ENCODE data around the gene FOXL1.

FOXL1 gene

GRCh38 chr16:86533076-86533475 is 45.3 kb upstream of the FOXL1 start:
- Histone ChIP-seq H3K79me2 (ENCODE audit: insufficient read depth, low read length) (no peaks in the 10 kb centered on the region), H3K9me3 (ENCODE audit: low read length) (no peaks in the 10 kb centered on the region), H3K9ac (ENCODE audit: low read length) (no peak overlapping the region), H3K27ac (ENCODE audit: low read depth, low read length, poor library complexity, severe bottlenecking) (no peak overlapping the region), H3F3A (ENCODE audit: insufficient read depth, low read length) (no peaks in the 10 kb centered on the region), H3K27me3 (ENCODE audit: insufficient read depth, low read length) (no peaks in the 10 kb centered on the region), H3K4me2 (ENCODE audit: low read length) (no peak overlapping the region), H2AFZ (ENCODE audit: low read length) (no peak overlapping the region), H4K20me1 (ENCODE audit: insufficient read depth, low read length) (no peaks in the 10 kb centered on the region), H3K4me3 (ENCODE audit: low read depth, low read length, poor library complexity, severe bottlenecking) (no peak overlapping the region), H3K36me3 (ENCODE audit: insufficient read depth, low read length) (peaks cover 10% of the 10 kb centered on the region; the same call in 1 of the 2 replicates), H3K9me2 (ENCODE audit: low read depth, low read length) (no peaks in the 10 kb centered on the region), H3K4me1 (ENCODE audit: insufficient read depth, low read length, severe bottlenecking) (no peaks in the 10 kb centered on the region)
- TF ChIP-seq CTCF (IDR thresholded peaks at IDR 0.05; ENCODE audit: low read length) (no peak), EZH2 (IDR thresholded peaks at IDR 0.05; ENCODE audit: borderline replicate concordance, low read length) (no peak)

- Histone ChIP-seq H3K4me3 (ENCODE audit: low read depth, low read length, poor library complexity, severe bottlenecking) (no peak overlapping the region), H3K4me1 (ENCODE audit: insufficient read depth, low read length, severe bottlenecking) (no peaks in the 10 kb centered on the region), H3K27ac (ENCODE audit: low read depth, low read length, poor library complexity, severe bottlenecking) (no peak overlapping the region), H3K4me2 (ENCODE audit: low read length) (no peak overlapping the region), H3K9me3 (ENCODE audit: low read length) (no peaks in the 10 kb centered on the region), H3K9ac (ENCODE audit: low read length) (no peak overlapping the region), H3K79me2 (ENCODE audit: insufficient read depth, low read length) (no peaks in the 10 kb centered on the region), H3F3A (ENCODE audit: insufficient read depth, low read length) (no peaks in the 10 kb centered on the region), H3K36me3 (ENCODE audit: insufficient read depth, low read length) (peaks cover 18% of the 10 kb centered on the region), H3K27me3 (ENCODE audit: insufficient read depth, low read length) (no peaks in the 10 kb centered on the region), H4K20me1 (ENCODE audit: insufficient read depth, low read length) (no peaks in the 10 kb centered on the region), H3K9me2 (ENCODE audit: low read depth, low read length) (no peaks in the 10 kb centered on the region), H2AFZ (ENCODE audit: low read length) (no peak overlapping the region)
- TF ChIP-seq CTCF (IDR thresholded peaks at IDR 0.05; ENCODE audit: low read length) (no peak), EZH2 (IDR thresholded peaks at IDR 0.05; ENCODE audit: borderline replicate concordance, low read length) (no peak)
Observed at GRCh38 chr16:86533767-86534351, 44.5 kb upstream of the FOXL1 start.

DNA sequence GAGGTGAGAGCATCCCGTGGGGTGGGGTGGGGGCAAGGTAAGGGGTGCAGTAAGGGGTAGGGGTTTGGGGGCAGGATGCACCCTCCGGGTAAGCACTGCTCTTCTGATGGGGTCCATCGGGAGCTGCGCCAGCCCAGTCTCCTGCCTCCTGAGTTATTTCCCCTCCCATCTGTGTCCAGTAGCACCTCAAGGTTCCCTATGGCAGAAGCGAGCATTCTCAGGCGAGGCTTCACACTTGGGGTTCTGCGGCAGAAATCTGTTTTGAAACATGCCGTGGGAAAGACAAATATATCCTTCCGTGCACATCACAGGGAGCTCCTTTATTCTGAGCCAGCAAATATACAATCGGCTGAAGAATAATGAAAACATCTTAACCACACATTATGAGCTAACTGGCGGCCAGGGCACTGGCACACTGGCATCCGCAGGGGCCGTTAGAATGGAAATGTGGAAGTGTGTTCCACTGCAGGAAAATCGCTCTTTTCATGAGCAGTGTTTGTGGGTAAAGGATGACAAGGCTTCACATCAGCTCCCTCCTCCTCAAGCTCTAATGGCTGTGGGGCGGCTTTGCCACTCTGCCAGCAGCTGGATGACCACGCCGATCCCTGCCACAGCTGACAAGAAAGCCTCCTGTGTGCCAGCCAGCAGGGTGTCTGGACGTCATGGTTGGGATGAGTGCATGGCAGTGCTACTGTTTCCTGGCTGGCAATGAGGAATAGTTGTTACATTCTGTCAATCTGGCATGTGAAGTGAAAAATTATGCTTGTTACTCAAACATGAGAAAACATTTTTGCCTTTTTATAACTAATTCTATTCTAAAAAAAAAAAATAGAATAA is 43.4 kb upstream of the FOXL1 start:
- Histone ChIP-seq H3K9me3 (ENCODE audit: low read length) (no peaks in the 10 kb centered on the region), H3K4me3 (ENCODE audit: low read depth, low read length, poor library complexity, severe bottlenecking) (no peak overlapping the region), H3K36me3 (ENCODE audit: insufficient read depth, low read length) (peaks cover 29% of the 10 kb centered on the region), H3K4me2 (ENCODE audit: low read length) (no peak overlapping the region), H3K27me3 (ENCODE audit: insufficient read depth, low read length) (no peaks in the 10 kb centered on the region), H2AFZ (ENCODE audit: low read length) (no peak overlapping the region), H3K9ac (ENCODE audit: low read length) (no peak overlapping the region), H3F3A (ENCODE audit: insufficient read depth, low read length) (no peaks in the 10 kb centered on the region), H3K27ac (ENCODE audit: low read depth, low read length, poor library complexity, severe bottlenecking) (no peak overlapping the region), H4K20me1 (ENCODE audit: insufficient read depth, low read length) (no peaks in the 10 kb centered on the region), H3K79me2 (ENCODE audit: insufficient read depth, low read length) (no peaks in the 10 kb centered on the region), H3K9me2 (ENCODE audit: low read depth, low read length) (no peaks in the 10 kb centered on the region), H3K4me1 (ENCODE audit: insufficient read depth, low read length, severe bottlenecking) (peaks cover under 1% of the 10 kb centered on the region)
- TF ChIP-seq EZH2 (IDR thresholded peaks at IDR 0.05; ENCODE audit: borderline replicate concordance, low read length), result no peak
- TF ChIP-seq CTCF (IDR thresholded peaks at IDR 0.05; ENCODE audit: low read length), result no peak
